Epithelial cell of proximal tubule (primary cell): Measurements from ENCODE around the gene ZNF597. TPM values are rescaled to one million over a fixed set of nuclear protein-coding genes. Genes with fewer than 3 reads are reported as not detected.

Source experiments
- DNase-seq: peaks from one replicate; pipeline ENCODE4 v3.0.0-alpha.2; 2011; ENCODE audit warnings: low read depth
- H3K4me3 ChIP-seq: 2 replicates; pipeline ENCODE4 v1.5.1; 2011; ENCODE audit warnings: low read depth, mild to moderate bottlenecking, low read length
- total RNA-seq: library from RNA; depleted of rRNA; stranded (reverse); fragments of >200 nt; gene quantifications from 2 replicates; pipeline ENCODE4 v1.2.3, GENCODE V29; 2015
- TF ChIP-seq, protein P1 (sequence below): conservative IDR thresholded peaks from 2 replicates; pipeline ENCODE4 v1.5.1; 2012; ENCODE audit warnings: low read depth, mild to moderate bottlenecking, low read length

Gene ZNF597, protein sequence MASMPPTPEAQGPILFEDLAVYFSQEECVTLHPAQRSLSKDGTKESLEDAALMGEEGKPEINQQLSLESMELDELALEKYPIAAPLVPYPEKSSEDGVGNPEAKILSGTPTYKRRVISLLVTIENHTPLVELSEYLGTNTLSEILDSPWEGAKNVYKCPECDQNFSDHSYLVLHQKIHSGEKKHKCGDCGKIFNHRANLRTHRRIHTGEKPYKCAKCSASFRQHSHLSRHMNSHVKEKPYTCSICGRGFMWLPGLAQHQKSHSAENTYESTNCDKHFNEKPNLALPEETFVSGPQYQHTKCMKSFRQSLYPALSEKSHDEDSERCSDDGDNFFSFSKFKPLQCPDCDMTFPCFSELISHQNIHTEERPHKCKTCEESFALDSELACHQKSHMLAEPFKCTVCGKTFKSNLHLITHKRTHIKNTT
- 1.0 and 2.1 TPM in 2 replicates for total RNA-seq

DNA sequence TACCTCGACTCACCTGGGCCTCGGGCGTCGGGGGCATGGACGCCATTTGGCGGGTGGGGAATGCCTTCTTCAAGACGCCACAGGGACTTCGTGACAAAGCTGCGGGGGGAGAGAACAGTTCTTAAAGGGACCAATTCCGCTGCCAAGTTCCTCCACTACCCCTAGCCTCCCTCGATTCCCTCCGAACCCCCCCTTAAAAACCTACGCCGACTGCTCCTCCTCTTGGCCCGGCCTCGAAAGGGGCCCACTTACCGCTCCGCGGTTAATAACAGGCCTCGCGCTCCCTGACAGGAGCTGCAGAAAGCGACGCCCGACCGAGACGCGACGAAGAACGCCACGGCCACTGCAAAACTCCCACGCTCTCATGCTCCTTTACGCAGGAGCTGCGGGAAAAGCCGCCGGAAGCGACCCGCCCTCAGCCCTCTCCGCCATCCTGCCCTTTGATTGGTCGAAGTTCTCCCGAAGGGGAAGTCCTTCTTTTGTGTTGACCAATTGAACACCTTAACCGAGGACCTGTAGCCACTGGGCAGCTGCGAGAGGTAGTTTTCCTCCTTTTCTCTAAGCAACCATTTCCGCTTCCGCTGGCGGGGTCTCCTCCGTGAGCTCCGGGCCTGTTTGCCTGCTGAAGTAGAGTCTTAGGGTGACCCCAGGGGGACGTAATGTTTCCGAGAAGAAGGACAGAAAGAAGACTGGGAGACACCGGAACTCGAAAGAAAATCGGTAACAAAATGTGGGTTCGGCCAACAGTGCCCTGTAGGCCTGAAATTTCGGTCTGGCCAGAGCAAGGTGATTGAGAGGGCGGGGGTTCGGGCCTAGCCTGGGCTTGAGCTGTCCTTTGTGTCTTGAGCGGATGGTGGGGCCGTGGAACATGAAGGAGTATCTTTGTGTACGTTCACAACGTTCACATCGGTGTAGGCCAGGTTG, at the start of gene ZNF597, which contains the start of gene NAA60:
Gene ZNF597, minus strand, starts transcription at position 397 of the 924 bp plus-strand sequence. Its CDS starts 351 bp downstream, at position 46.
Gene NAA60, plus strand, starts transcription at position 573 of the 924 bp plus-strand sequence. CDS start 32,548 bp downstream, outside the sequence.
- DNase-seq = peak; percentile 69
- TF ChIP-seq, protein P1, sequence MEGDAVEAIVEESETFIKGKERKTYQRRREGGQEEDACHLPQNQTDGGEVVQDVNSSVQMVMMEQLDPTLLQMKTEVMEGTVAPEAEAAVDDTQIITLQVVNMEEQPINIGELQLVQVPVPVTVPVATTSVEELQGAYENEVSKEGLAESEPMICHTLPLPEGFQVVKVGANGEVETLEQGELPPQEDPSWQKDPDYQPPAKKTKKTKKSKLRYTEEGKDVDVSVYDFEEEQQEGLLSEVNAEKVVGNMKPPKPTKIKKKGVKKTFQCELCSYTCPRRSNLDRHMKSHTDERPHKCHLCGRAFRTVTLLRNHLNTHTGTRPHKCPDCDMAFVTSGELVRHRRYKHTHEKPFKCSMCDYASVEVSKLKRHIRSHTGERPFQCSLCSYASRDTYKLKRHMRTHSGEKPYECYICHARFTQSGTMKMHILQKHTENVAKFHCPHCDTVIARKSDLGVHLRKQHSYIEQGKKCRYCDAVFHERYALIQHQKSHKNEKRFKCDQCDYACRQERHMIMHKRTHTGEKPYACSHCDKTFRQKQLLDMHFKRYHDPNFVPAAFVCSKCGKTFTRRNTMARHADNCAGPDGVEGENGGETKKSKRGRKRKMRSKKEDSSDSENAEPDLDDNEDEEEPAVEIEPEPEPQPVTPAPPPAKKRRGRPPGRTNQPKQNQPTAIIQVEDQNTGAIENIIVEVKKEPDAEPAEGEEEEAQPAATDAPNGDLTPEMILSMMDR = no peak
- H3K4me3 ChIP-seq = peak within 1 kb of the TSS; percentile 62

DNA sequence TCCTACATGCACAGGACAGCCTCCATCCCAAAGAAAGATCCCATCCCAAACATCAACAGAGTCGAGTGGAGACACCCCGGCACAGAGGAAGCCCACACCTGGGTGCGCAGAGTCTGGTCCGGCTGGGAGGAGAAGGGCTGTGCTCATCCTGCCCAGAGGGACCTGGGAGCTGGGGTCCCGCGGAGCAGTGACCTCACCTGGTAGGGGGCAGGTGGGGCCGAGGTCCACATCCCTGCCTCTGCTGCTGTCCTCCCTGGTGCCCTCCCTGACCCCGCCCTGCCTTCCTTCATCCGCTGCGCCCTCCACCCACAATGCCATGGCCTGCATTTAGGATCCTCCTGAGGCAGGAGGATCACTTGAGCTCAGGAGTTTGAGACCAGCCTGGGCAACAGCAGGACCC, 49.1 kb upstream of the ZNF597 start:
- TF ChIP-seq, protein P1 = no peak
- no peak overlapping the region for H3K4me3 ChIP-seq
- DNase-seq = no peak

DNA sequence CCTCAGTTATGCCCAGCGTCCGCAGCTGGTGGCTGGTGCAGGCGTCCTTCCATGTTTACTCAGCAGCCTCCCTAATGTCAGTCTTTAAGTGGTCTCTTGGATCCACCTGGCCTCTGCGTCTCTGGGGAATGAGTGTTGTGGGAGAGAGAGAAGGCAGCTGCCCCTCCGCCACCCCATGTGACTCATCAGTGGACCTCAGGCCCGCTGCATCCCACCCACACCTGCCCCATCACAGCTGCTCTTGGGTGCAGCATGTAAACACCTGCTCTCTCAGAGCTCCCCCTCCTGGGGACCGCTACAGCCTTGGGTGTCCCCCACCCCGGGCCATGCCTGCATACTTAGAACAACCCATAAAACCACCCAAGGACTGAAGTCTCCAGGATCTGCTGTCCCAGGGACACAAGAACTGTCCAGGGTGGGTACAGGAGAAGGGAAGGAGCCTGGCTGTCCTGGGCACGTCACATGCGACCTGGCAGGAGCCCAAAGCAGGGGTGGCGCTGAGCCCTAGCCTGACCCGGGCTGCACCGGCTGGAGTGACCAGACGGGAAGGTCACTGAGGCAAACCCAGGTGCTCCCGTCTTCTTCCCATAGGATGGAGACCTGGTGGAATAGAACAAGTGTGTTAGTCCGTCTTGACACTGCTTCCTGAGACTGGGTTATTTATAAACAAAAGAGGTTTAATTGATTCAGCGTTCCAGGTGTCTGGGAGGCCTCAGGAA, 47.8 kb upstream of the ZNF597 start:
- TF ChIP-seq, protein P1 = peak; percentile 19
- DNase-seq = no peak
- no peak overlapping the region for H3K4me3 ChIP-seq

DNA sequence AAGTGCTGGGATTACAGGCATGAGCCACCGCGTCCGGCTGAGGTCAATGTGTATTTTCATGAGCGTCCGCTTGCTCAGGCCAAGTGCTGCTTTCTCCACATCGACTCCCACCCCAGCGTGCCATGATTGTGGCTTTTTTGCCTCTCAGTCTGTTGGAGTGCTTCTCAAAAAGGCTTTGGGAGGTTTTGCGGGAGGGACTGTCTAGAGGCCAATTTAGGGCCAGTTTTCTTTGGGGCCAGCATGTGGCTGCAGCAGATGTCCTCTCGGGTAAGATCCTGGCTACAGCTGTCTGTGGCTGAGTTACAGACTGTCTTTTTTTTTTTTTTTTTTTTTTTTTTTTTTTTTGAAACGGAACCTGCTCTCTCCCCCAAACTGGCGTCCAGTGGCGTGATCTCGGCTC, 45.5 kb upstream of the ZNF597 start:
- H3K4me3 ChIP-seq = no peak overlapping the region
- TF ChIP-seq, protein P1 = no peak
- no peak for DNase-seq

DNA sequence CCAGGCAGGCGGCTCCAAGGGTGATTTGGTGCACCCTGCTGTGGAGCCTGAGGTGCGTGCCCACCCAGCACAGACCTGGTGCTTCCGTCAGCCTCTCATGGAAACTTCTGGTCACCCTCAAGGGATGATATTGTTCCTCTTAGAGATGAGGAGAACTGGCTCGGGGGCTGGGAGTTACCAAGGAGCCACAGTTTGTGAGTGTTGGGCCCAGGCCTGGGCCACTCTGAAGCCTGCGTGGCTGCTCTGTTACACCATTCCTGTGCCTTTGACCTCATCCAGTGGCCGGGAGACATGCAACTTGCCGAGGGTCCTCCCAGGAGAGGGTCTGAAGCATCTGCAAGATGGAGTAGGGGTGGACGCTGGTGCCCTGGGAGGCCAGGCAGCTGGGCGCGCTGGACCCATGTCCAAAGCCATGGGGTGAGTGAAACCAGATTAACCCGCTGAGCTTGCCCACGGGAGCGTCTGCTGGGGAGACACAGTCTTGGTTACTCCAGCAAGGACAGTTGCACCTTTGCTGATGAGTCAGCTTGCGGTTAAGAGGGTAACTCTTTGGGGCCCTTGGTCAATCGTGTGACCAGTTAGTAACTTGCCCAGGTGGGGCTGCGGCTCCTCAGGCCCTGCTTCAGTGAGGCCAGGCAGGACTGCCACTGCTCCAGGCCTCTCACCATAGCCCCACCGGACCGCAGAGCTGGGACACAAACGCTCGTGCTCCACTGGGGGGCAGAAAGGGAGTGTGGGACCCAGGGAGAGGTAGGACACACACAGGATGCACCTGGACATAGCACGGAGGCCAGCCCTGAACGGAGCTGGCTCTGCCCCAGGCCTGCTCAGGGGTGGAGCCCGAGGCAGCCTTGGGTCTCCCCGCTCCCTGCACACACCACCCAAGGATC, 44.5 kb upstream of the ZNF597 start:
- no peak for DNase-seq
- no peak overlapping the region for H3K4me3 ChIP-seq
- TF ChIP-seq, protein P1 = no peak
